ENCODE measurements around the gene IL18RAP.

IL18RAP gene

DNA sequence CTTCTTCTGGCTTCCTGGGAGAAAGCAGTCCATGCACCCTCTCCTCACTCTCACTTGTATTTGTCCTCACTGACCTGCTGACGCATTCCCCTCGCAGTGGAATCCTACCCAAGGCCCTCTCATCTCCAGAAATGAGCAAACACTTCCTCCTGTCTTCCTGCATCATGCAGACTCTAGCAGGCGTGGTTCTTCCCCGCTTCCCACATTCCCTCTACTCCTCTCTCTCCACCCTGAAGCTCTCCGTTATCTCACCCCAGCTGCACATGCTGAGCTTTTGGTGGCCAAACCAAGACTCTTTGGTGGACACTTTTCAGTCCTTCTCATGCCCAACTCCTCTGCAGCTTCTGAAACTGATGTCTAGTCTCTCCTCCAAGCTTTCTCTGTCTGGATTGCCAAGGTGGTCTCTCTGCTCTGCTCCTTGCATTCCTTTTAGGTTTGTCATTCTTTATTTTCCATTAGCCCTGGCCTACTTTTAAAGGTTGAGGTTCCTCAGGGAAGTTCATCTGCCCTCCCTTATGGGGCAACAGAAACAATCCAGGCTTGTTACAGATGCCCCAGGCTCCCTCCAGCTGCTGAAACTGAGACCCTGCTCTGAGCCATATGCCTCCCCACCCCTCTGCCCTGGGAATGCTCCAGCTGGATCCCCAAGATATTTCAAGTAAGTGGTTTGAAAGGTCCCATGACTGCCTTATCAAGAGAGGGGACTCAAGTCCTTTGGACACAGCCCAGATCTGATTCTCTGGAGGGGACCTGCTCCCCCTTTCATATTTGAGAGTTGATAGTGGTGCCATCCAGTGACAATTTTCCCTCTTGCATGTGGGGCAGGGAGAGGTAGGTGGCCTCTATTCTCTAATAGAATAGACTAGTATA is 835 bp upstream of the IL18RAP start:
- H3K4me2 ChIP-seq, result no peak overlapping the region
- no peak overlapping the region for H3K27ac ChIP-seq
- no peaks in the 10 kb centered on the region for H4K20me1 ChIP-seq
- no peaks in the 10 kb centered on the region for H3K36me3 ChIP-seq
- H3K4me3 ChIP-seq, result no peak overlapping the region
- no peak for TF ChIP-seq Cebpa-rat (IDR thresholded peaks at IDR 0.05)
- H3K27me3 ChIP-seq, result no peaks in the 10 kb centered on the region
- H3K9ac ChIP-seq, result no peak overlapping the region
- H3K4me1 ChIP-seq, result peaks cover 23% of the 10 kb centered on the region
- H3K9me3 ChIP-seq, result peaks cover under 1% of the 10 kb centered on the region; the same call in 1 of the 2 replicates

DNA sequence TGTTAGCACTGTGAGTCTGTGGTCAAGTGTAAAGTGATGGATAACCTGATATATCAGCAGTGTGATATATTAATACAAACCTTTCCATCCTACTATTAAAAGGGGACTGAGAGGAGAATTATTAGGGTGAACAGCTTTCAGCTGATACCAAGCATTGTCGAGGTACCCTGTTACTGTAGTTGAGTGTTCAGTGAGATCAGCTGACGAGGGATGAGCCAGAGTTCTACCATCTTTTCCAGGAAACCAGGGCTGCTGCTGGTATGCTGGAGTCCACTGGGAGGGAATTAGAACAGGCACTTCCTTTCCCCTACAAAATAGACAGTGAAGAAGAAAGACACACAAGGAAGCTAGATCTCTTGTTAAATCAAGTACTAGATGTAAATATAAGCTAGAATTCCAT is 408 bp downstream of the IL18RAP start:
- no peaks in the 10 kb centered on the region for H3K27me3 ChIP-seq
- no peak for TF ChIP-seq Cebpa-rat (IDR thresholded peaks at IDR 0.05)
- peaks cover 13% of the 10 kb centered on the region for H3K4me1 ChIP-seq
- H3K9me3 ChIP-seq, result no peaks in the 10 kb centered on the region
- H3K27ac ChIP-seq, result no peak overlapping the region
- no peak overlapping the region for H3K4me2 ChIP-seq
- no peaks in the 10 kb centered on the region for H3K36me3 ChIP-seq
- H3K9ac ChIP-seq, result no peak overlapping the region
- no peaks in the 10 kb centered on the region for H4K20me1 ChIP-seq
- no peak overlapping the region for H3K4me3 ChIP-seq

DNA sequence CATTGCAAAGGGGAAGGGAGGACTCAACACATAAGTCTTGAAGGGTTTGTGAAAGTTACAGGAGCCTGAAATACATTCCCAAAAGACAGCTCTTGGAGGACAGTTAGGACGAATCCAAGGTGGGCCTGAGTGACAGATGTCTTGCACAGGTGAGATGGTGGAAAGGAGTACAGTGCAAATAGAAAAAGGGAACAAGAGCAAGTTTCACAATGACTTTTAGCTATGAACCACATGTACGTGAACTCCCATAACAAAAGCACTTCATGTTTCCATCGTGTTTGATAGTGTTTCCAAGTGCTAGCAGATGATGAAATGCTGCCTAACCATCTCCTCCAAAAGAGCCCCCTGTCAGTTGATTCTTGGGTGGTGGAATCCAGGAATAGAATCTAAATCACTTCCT is 1.8 kb downstream of the IL18RAP start:
- no peaks in the 10 kb centered on the region for H3K27me3 ChIP-seq
- no peaks in the 10 kb centered on the region for H4K20me1 ChIP-seq
- no peak overlapping the region for H3K9ac ChIP-seq
- H3K4me2 ChIP-seq, result no peak overlapping the region
- no peaks in the 10 kb centered on the region for H3K4me1 ChIP-seq
- H3K36me3 ChIP-seq, result no peaks in the 10 kb centered on the region
- H3K4me3 ChIP-seq, result no peak overlapping the region
- H3K9me3 ChIP-seq, result no peaks in the 10 kb centered on the region
- H3K27ac ChIP-seq, result no peak overlapping the region
- no peak for TF ChIP-seq Cebpa-rat (IDR thresholded peaks at IDR 0.05)

DNA sequence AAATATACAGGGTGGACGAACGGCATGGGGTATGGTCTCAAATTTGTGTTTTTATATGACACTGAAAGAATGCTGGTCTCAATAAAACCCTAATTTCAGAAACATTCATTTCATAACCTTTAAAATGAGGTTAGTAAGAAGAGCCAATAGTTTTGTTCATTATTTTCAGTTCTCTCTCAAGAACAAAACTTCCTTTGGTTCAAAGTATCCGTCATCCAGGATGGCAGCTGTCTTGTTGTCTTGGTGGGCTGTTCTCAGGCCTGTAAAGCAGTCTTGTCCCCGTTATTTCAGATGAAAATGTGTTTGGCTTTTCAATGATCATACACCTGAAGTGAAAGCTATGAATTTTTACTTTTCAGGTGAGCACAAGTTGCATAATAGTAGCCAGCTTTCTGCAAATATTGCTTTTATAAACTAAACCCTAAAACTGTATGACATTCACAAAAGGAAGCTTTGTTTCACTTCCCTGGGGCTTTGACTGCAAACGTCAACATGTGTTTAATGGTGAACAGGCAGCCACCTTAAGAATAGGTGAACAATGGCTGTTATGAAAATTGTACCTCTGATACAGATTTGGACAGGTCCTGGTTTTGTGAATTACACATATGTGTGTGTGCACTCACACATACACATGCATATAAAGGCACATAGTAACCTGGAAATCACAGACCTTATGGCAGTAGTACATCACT is 2.6 kb downstream of the IL18RAP start:
- no peaks in the 10 kb centered on the region for H3K27me3 ChIP-seq
- no peak overlapping the region for H3K4me3 ChIP-seq
- no peak overlapping the region for H3K27ac ChIP-seq
- H3K4me1 ChIP-seq, result no peaks in the 10 kb centered on the region
- no peak overlapping the region for H3K4me2 ChIP-seq
- H3K36me3 ChIP-seq, result no peaks in the 10 kb centered on the region
- H3K9me3 ChIP-seq, result no peaks in the 10 kb centered on the region
- no peak for TF ChIP-seq Cebpa-rat (IDR thresholded peaks at IDR 0.05)
- H4K20me1 ChIP-seq, result no peaks in the 10 kb centered on the region
- H3K9ac ChIP-seq, result no peak overlapping the region

DNA sequence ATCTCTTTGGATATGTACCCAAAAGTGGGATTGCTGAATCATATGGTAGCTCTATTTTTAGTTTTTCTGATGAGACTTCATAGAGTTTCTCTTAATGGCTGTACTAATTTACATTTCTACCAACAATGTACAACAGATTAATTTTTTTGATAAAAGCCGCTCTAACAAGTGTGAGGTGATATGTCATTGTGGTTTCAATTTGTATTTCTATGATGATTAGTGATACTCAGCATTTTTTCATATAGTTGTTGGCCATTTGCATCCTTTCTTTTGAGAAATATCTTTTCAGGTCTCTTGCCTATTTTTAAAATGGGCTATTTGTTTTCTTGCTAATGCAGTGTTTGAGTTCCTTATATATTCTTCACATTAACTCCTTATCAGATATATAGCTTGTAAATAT is 4.3 kb downstream of the IL18RAP start:
- Histone ChIP-seq H3K27me3 (no peaks in the 10 kb centered on the region), H3K9me3 (0 out of 2 replicates have a peak, but pooled peaks cover 3% of the 10 kb centered on the region), H3K36me3 (no peaks in the 10 kb centered on the region), H3K4me1 (no peaks in the 10 kb centered on the region), H4K20me1 (no peaks in the 10 kb centered on the region), H3K9ac (no peak overlapping the region), H3K4me3 (no peak overlapping the region), H3K4me2 (no peak overlapping the region), H3K27ac (no peak overlapping the region)
- no peak for TF ChIP-seq Cebpa-rat (IDR thresholded peaks at IDR 0.05)

DNA sequence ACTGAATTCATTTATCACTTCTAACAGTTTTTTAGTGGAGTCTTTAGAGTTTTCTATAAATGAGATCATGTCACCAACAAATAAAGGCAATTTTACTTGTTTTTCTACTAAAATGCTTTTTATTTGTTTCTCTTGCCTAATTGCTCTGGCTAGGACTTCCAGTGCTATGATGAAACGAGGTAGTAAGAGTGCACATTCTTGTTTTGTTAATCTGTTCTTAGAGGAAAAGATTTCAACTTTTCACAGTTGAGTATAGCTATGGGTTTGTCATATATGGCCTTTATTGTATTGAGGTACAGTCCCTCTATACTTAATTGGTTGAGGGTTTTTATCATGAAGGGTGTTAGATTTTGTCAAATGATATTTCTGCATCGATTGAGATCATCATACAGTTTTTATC is 5.6 kb downstream of the IL18RAP start:
- no peak overlapping the region for H3K4me3 ChIP-seq
- peaks cover 3% of the 10 kb centered on the region; the same call in 1 of the 2 replicates for H3K9me3 ChIP-seq
- no peak overlapping the region for H3K27ac ChIP-seq
- no peaks in the 10 kb centered on the region for H4K20me1 ChIP-seq
- no peaks in the 10 kb centered on the region for H3K36me3 ChIP-seq
- no peaks in the 10 kb centered on the region for H3K4me1 ChIP-seq
- no peak overlapping the region for H3K9ac ChIP-seq
- no peak overlapping the region for H3K4me2 ChIP-seq
- TF ChIP-seq Cebpa-rat (IDR thresholded peaks at IDR 0.05), result no peak
- no peaks in the 10 kb centered on the region for H3K27me3 ChIP-seq

DNA sequence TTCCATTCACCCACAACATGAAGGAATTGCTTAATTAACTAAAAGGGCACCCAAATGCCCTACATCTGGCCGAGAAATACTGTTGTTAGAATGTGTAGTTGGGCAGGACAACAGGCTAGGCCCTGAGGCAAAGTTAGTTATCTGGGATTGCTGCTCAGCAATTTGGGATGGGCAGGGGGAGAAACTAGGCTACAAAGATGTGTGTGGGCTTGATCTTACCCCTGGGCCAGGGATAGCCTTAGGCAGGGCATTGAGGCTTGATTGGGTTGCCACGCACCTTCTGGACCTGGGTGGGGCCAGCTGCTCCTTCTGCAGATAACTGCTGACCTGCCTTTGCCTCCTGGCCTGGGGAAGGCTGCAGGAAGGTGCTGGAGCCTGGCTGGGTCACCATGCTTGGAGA is 9.4 kb downstream of the IL18RAP start:
- no peak for TF ChIP-seq Cebpa-rat (IDR thresholded peaks at IDR 0.05)
- no peaks in the 10 kb centered on the region for H4K20me1 ChIP-seq
- no peak overlapping the region for H3K4me3 ChIP-seq
- H3K9me3 ChIP-seq, result peaks cover 3% of the 10 kb centered on the region; the same call in 1 of the 2 replicates
- no peak overlapping the region for H3K4me2 ChIP-seq
- H3K36me3 ChIP-seq, result no peaks in the 10 kb centered on the region
- H3K4me1 ChIP-seq, result peaks cover 24% of the 10 kb centered on the region
- no peak overlapping the region for H3K9ac ChIP-seq
- H3K27ac ChIP-seq, result no peak overlapping the region
- H3K27me3 ChIP-seq, result no peaks in the 10 kb centered on the region

DNA sequence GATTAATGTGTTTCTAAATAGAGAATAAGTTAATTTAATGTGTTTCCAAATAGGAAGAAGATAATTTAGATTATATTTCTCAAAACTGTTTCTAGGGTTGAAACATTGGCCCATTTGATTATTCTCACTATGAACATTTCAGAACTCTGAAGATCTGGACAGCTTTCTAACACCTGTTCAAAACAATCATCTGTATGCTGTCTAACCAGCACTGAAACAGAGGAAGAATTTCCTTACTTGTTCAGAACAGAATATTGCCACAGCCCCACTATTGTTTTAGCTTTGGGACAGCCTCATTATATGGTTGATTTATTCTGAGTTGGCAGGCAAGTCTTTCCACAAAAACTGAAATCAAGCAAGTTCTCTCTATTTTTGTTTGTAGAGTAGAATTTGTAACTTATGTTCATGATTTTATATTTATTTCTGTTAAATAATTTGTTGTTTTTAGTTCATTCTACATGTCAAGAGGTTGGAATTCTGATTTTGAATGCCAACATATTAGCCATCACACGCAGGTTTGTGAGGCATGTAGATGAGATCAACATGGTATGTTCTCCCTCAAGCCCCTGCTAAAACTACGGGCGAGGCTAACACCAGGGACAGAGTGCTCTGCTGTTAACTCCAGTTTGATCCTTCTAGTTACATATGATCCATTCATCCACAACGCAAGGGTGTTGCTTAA is 11.2 kb downstream of the IL18RAP start:
- peaks cover 39% of the 10 kb centered on the region for H3K4me1 ChIP-seq
- no peaks in the 10 kb centered on the region for H4K20me1 ChIP-seq
- no peak overlapping the region for H3K9ac ChIP-seq
- no peaks in the 10 kb centered on the region for H3K27me3 ChIP-seq
- no peaks in the 10 kb centered on the region for H3K36me3 ChIP-seq
- no peak overlapping the region for H3K4me3 ChIP-seq
- no peak for TF ChIP-seq Cebpa-rat (IDR thresholded peaks at IDR 0.05)
- H3K27ac ChIP-seq, result no peak overlapping the region
- no peak overlapping the region for H3K4me2 ChIP-seq
- H3K9me3 ChIP-seq, result peaks cover 3% of the 10 kb centered on the region; the same call in 1 of the 2 replicates

DNA sequence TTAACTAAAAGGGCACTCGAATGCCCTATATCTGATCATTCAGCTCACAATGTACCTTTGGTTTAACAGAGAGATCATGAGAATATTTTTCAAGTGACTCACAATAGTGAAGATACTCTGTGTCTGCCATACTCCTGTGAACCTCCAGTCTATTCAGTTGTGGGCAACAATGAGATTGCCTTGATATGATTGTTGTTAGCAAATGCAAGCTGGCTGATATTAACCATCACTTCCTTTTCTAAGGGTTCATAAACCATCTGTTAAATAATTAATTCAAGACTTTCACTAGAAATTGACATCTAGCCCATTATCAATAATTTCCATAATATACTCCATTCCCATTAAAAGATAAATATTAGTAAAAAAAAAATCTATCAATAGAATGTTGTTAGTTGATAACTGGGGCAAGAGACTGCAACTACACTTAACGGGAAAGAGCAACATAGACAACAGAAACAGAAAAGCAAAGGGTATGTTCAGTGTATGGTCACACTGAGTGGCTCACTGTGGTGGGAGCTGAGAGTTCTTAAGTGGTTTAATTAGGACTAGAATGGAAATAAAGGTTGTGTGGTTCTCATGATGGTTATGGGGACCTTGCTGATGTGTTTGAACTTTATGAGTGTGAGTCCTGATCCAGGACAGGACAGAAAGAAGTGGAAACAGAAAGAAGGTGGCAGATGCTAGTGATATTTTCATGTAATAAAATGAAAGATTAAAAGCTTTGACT is 11.9 kb downstream of the IL18RAP start:
- H3K4me3 ChIP-seq, result no peak overlapping the region
- no peak for TF ChIP-seq Cebpa-rat (IDR thresholded peaks at IDR 0.05)
- H3K36me3 ChIP-seq, result no peaks in the 10 kb centered on the region
- H3K4me1 ChIP-seq, result peaks cover 39% of the 10 kb centered on the region
- H3K4me2 ChIP-seq, result peak overlapping the region; percentile 57; the same call in 1 of the 2 replicates
- no peak overlapping the region for H3K27ac ChIP-seq
- H3K9ac ChIP-seq, result no peak overlapping the region
- no peaks in the 10 kb centered on the region for H3K27me3 ChIP-seq
- no peaks in the 10 kb centered on the region for H4K20me1 ChIP-seq
- peaks cover 3% of the 10 kb centered on the region; the same call in 1 of the 2 replicates for H3K9me3 ChIP-seq
